ENCODE measurements around the gene RAPGEF2.

DNA sequence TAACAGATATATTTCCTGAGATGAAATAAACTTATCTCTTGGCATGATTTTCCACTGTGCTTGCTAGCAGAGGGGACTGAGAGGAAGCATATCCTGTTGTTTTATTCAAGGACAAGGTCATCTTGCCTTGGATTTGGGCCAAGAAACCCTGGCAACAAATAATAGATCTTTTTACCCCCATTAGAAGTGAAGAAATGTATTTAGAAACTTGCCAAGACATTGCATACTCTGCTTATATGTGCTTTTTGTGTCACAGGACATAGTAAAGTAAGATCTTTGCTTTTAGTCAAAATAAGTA, 170.2 kb downstream of the RAPGEF2 start:
- TF ChIP-seq POLR2A (IDR thresholded peaks at IDR 0.05), result no peak
- TF ChIP-seq, protein P1, sequence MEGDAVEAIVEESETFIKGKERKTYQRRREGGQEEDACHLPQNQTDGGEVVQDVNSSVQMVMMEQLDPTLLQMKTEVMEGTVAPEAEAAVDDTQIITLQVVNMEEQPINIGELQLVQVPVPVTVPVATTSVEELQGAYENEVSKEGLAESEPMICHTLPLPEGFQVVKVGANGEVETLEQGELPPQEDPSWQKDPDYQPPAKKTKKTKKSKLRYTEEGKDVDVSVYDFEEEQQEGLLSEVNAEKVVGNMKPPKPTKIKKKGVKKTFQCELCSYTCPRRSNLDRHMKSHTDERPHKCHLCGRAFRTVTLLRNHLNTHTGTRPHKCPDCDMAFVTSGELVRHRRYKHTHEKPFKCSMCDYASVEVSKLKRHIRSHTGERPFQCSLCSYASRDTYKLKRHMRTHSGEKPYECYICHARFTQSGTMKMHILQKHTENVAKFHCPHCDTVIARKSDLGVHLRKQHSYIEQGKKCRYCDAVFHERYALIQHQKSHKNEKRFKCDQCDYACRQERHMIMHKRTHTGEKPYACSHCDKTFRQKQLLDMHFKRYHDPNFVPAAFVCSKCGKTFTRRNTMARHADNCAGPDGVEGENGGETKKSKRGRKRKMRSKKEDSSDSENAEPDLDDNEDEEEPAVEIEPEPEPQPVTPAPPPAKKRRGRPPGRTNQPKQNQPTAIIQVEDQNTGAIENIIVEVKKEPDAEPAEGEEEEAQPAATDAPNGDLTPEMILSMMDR (IDR thresholded peaks at IDR 0.05), result no peak
